Nephron (organoid): ENCODE results near the gene PDE4D.
A peak's percentile ranks its signal among the peaks of the same experiment; 100 is the strongest.

Source experiments
- H3K27ac Mint-ChIP-seq, 3 experiments: 2 replicates each; pipeline ENCODE4 v1.8.0; 2020; ENCODE audit warnings: mixed read lengths in 3 of 3, mild to moderate bottlenecking in 2 of 3, moderate library complexity in 1 of 3
- H3K27me3 Mint-ChIP-seq: 2 replicates; pipeline ENCODE4 v1.8.0; 2021; ENCODE audit warnings: low read depth, mild to moderate bottlenecking, moderate library complexity, mixed read lengths
- H3K36me3 Mint-ChIP-seq: 2 replicates; pipeline ENCODE4 v1.8.0; 2020; ENCODE audit warnings: low read depth, mixed read lengths
- H3K4me1 Mint-ChIP-seq: 2 replicates; pipeline ENCODE4 v1.8.0; 2020; ENCODE audit warnings: mixed read lengths
- H3K4me3 Mint-ChIP-seq, 3 experiments: 2 replicates each; pipeline ENCODE4 v1.8.0; 2020; ENCODE audit warnings: mild to moderate bottlenecking in 3 of 3, mixed read lengths in 3 of 3, moderate library complexity in 2 of 3
- H3K9me3 Mint-ChIP-seq: 2 replicates; pipeline ENCODE4 v1.8.0; 2020; ENCODE audit warnings: mixed read lengths
- CTCF ChIP-seq, 3 experiments: fragments of 200-600 bp; sonication (generic); IDR thresholded peaks; one replicate each; pipeline ENCODE4 v1.5.0; 2021; ENCODE audit warnings: antibody characterized with exemption in 3 of 3; ENCODE audit not compliant: unreplicated experiment in 3 of 3

The PDE4D gene

GRCh38 chr5:59104400-59105127 is 789.0 kb downstream of the PDE4D start:
- H3K4me1 Mint-ChIP-seq = peaks cover 28% of the 10 kb centered on the region
- no peaks in the 10 kb centered on the region for H3K9me3 Mint-ChIP-seq
- H3K36me3 Mint-ChIP-seq = peaks cover 6% of the 10 kb centered on the region
- TF ChIP-seq CTCF (IDR thresholded peaks at IDR 0.05; ENCODE audit: unreplicated experiment in 3 of 3) = no peak
- H3K4me3 Mint-ChIP-seq = no peak overlapping the region
- no peaks in the 10 kb centered on the region for H3K27me3 Mint-ChIP-seq
- peak overlapping the region; percentile 28 to 62 (median 47) for H3K27ac Mint-ChIP-seq

DNA sequence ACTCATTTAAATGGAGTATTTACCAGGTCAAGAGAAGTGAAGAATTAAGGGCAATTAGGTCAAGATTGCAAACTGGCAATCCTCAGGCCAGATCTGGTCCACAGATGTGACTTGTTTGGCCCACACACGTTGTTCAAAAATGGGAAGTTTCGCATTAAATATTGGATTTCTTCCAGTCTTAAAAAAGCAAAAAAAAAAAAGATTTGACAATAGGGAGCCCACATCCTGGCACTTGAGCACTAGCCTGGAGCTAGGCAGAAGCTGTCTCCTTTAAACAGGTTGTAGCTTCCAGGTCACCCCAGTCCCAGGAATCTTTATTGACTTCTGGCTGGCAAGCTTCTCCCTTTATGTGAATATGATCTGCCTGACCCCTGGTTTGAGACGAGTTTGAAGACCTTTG is 790.2 kb downstream of the PDE4D start:
- no peaks in the 10 kb centered on the region for H3K9me3 Mint-ChIP-seq
- peaks cover 7% of the 10 kb centered on the region for H3K36me3 Mint-ChIP-seq
- H3K4me1 Mint-ChIP-seq = peaks cover 28% of the 10 kb centered on the region
- no peak overlapping the region for H3K4me3 Mint-ChIP-seq
- no peaks in the 10 kb centered on the region for H3K27me3 Mint-ChIP-seq
- peak overlapping the region in 2 of 3 experiments; percentile 10 to 62 for H3K27ac Mint-ChIP-seq
- no peak for TF ChIP-seq CTCF (IDR thresholded peaks at IDR 0.05; ENCODE audit: unreplicated experiment in 3 of 3)

DNA sequence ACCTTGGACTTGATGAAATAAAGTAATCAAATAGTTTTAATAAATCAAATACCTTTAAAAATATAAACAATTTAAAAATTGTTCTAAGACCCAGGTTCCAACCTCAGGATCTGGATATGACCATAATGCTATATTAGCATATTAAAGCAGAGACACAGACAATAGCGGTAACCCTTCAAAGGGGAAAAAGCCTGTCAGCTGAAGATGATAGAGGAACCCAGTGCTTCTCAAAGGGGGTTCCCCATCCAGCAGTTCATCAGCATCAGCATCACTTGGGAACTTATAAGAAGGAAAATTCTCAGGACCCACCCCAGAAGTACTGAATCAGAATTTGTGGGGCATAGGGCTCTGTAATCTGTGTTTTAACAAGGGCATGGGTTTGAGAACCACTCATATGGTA is 791.1 kb downstream of the PDE4D start:
- H3K4me1 Mint-ChIP-seq = peaks cover 33% of the 10 kb centered on the region
- H3K27me3 Mint-ChIP-seq = no peaks in the 10 kb centered on the region
- no peak overlapping the region for H3K27ac Mint-ChIP-seq
- no peaks in the 10 kb centered on the region for H3K9me3 Mint-ChIP-seq
- peaks cover 7% of the 10 kb centered on the region for H3K36me3 Mint-ChIP-seq
- TF ChIP-seq CTCF (IDR thresholded peaks at IDR 0.05; ENCODE audit: unreplicated experiment in 3 of 3) = no peak
- no peak overlapping the region for H3K4me3 Mint-ChIP-seq

DNA sequence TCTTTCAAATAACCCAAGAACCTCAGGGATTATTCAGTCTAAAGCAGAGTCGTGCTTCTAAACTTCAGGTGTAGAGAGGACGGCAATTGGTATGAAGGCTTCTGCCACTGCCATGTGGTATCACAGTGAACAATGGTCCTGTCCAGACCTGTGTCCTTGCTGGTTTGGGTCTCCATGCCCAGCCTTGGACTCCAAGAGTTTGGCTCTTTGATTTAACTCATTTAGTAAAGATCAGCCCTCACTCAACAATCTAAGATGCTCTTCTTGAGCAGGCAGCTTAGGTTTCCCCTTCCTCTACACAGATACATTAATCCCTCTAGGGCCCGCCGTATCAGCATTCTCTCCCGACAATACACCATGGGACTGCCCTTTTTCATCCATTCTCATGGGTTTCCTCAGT is 792.7 kb downstream of the PDE4D start:
- no peak overlapping the region for H3K27ac Mint-ChIP-seq
- H3K36me3 Mint-ChIP-seq = peaks cover 7% of the 10 kb centered on the region

DNA sequence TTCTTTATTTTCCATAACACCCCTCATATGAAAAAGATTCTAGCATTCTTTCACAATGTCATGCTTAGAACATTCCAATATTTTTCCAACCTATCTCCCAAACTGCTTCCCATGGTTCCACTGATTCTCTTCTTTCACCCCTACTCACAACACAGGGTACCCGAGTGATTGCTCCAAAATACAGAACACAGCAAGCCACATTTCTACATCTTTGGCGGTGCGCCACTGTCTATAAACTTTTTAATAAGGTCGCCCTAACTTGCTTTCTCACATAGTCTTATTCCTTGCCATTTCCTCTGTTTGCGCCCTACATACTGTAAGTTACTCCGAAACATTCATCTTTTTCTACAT is 793.6 kb downstream of the PDE4D start:
- Mint-ChIP-seq H3K4me3 (no peak overlapping the region), H3K27ac (no peak overlapping the region), H3K27me3 (no peaks in the 10 kb centered on the region), H3K9me3 (no peaks in the 10 kb centered on the region), H3K4me1 (peaks cover 38% of the 10 kb centered on the region), H3K36me3 (peaks cover 7% of the 10 kb centered on the region)
- no peak for TF ChIP-seq CTCF (IDR thresholded peaks at IDR 0.05; ENCODE audit: unreplicated experiment in 3 of 3)

More for the DNA sequence above, 792.7 kb downstream of the PDE4D start:
- H3K4me3 Mint-ChIP-seq = no peak overlapping the region
- no peak for TF ChIP-seq CTCF (IDR thresholded peaks at IDR 0.05; ENCODE audit: unreplicated experiment in 3 of 3)
- no peaks in the 10 kb centered on the region for H3K9me3 Mint-ChIP-seq
- H3K4me1 Mint-ChIP-seq = peaks cover 38% of the 10 kb centered on the region
- H3K27me3 Mint-ChIP-seq = no peaks in the 10 kb centered on the region
